ENCODE measurements around the gene ACE2.

GRCh38 chrX:15607067-15607466 is 6.3 kb upstream of the ACE2 start:
- no peak for TF ChIP-seq EZH2 (IDR thresholded peaks at IDR 0.05; ENCODE audit: low read length)
- TF ChIP-seq, protein P1, sequence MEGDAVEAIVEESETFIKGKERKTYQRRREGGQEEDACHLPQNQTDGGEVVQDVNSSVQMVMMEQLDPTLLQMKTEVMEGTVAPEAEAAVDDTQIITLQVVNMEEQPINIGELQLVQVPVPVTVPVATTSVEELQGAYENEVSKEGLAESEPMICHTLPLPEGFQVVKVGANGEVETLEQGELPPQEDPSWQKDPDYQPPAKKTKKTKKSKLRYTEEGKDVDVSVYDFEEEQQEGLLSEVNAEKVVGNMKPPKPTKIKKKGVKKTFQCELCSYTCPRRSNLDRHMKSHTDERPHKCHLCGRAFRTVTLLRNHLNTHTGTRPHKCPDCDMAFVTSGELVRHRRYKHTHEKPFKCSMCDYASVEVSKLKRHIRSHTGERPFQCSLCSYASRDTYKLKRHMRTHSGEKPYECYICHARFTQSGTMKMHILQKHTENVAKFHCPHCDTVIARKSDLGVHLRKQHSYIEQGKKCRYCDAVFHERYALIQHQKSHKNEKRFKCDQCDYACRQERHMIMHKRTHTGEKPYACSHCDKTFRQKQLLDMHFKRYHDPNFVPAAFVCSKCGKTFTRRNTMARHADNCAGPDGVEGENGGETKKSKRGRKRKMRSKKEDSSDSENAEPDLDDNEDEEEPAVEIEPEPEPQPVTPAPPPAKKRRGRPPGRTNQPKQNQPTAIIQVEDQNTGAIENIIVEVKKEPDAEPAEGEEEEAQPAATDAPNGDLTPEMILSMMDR (optimal IDR thresholded peaks at IDR 0.05 in 1 of 3, IDR thresholded peaks at IDR 0.05 in 1 of 3, conservative IDR thresholded peaks at IDR 0.05 in 1 of 3; ENCODE audit: extremely low read depth in 1 of 3, insufficient read depth in 2 of 3, low read length in 3 of 3) = no peak
